IMR-90 (cell line): ENCODE data around the gene PLA2G4E. TPM values are rescaled to one million over a fixed set of nuclear protein-coding genes. Genes with fewer than 3 reads are reported as not detected.

ENCODE experiments used
- ATAC-seq: fragments of 200-7000 bp; cut with Tn5 transposase; 2 replicates; pipeline ENCODE4 v1.9.1; 2020; ENCODE audit warnings: low read depth, mild to moderate bottlenecking, moderate library complexity
- BruUV-seq: library from RNA; stranded (reverse); fragments of 400-500 nt; replicated peaks from 2 replicates; lab custom pipeline; 2021; lab: Mats Ljungman, UMichigan
- CTCF ChIA-PET: fragments of 300-600 bp; formaldehyde crosslinking; extraction: SDS; loops from one replicate; lab custom pipeline; 2021; ENCODE audit warnings: antibody characterized with exemption; lab: Yijun Ruan, JAX
- POLR2A ChIA-PET: fragments of 300-600 bp; sonication (Branson Sonifier 250); formaldehyde crosslinking; loops from one replicate; lab custom pipeline; 2022; ENCODE audit warnings: antibody characterized with exemption; ENCODE audit not compliant: unreplicated experiment; lab: Charles Lee
- DNase-seq: peaks from one replicate; pipeline ENCODE4 v3.0.0; 2013
- H2AFZ ChIP-seq: replicated peaks from 2 replicates; pipeline ENCODE3; 2013; ENCODE audit warnings: low read length, mild to moderate bottlenecking; ENCODE audit not compliant: poor library complexity
- H2AK5ac ChIP-seq: 2 replicates; pipeline ENCODE4 v1.6.1; 2013; ENCODE audit warnings: low read depth, low read length, inconsistent platforms
- H2AK9ac ChIP-seq: replicated peaks from 2 replicates; pipeline ENCODE3; 2013; ENCODE audit warnings: mild to moderate bottlenecking, low read depth, low read length, moderate library complexity; ENCODE audit not compliant: poor library complexity
- H2BK120ac ChIP-seq: 2 replicates; pipeline ENCODE4 v1.6.1; 2013; ENCODE audit warnings: low read depth, low read length, inconsistent platforms
- H2BK15ac ChIP-seq: 3 replicates; pipeline ENCODE4 v1.6.1; 2013; ENCODE audit warnings: low read depth, low read length, inconsistent platforms
- H2BK20ac ChIP-seq: 2 replicates; pipeline ENCODE4 v1.6.1; 2013; ENCODE audit warnings: low read depth, mild to moderate bottlenecking, inconsistent platforms, low read length, moderate library complexity
- H2BK5ac ChIP-seq: 2 replicates; pipeline ENCODE4 v1.6.1; 2013; ENCODE audit warnings: mild to moderate bottlenecking, low read depth, low read length, inconsistent platforms; ENCODE audit not compliant: poor library complexity, severe bottlenecking
- H3K14ac ChIP-seq: replicated peaks from 2 replicates; pipeline ENCODE4 v1.6.1; 2013; ENCODE audit warnings: low read depth, low read length, inconsistent platforms
- H3K18ac ChIP-seq: 2 replicates; pipeline ENCODE4 v1.6.1; 2013; ENCODE audit warnings: low read depth, low read length, control low read depth
- H3K23ac ChIP-seq: 2 replicates; pipeline ENCODE4 v1.6.1; 2013; ENCODE audit warnings: low read depth, low read length, inconsistent platforms
- H3K27ac ChIP-seq: 2 replicates; pipeline ENCODE4 v1.5.1; 2013; ENCODE audit warnings: mild to moderate bottlenecking, control low read depth, low read length; ENCODE audit not compliant: insufficient read depth
- H3K27me3 ChIP-seq: 2 replicates; pipeline ENCODE4 v1.6.1; 2013; ENCODE audit warnings: low read length; ENCODE audit not compliant: control insufficient read depth, insufficient read depth
- H3K36me3 ChIP-seq: 2 replicates; pipeline ENCODE4 v1.6.1; 2013; ENCODE audit warnings: low read length, mixed read lengths; ENCODE audit not compliant: control insufficient read depth, insufficient read depth
- H3K4ac ChIP-seq: 2 replicates; pipeline ENCODE4 v1.6.1; 2013; ENCODE audit warnings: low read depth, low read length, inconsistent platforms
- H3K4me1 ChIP-seq: 2 replicates; pipeline ENCODE4 v1.6.1; 2013; ENCODE audit warnings: low read length, mixed read lengths; ENCODE audit not compliant: control insufficient read depth, insufficient read depth
- H3K4me2 ChIP-seq: 2 replicates; pipeline ENCODE4 v1.6.1; 2013; ENCODE audit warnings: low read depth, mild to moderate bottlenecking, control low read depth, low read length, moderate library complexity
- H3K4me3 ChIP-seq: 2 replicates; pipeline ENCODE4 v1.5.1; 2013; ENCODE audit warnings: low read depth, mild to moderate bottlenecking, control low read depth, low read length, moderate library complexity; ENCODE audit not compliant: insufficient read depth
- H3K56ac ChIP-seq: 2 replicates; pipeline ENCODE4 v1.6.1; 2013; ENCODE audit warnings: low read length, inconsistent platforms; ENCODE audit not compliant: insufficient read depth; ENCODE audit errors: extremely low read depth
- H3K79me1 ChIP-seq, 2 experiments: 2 replicates each; pipeline ENCODE4 v1.6.1; 2013; ENCODE audit warnings: low read length in 2 of 2, inconsistent platforms in 1 of 2, low read depth in 1 of 2
- H3K9ac ChIP-seq: 2 replicates; pipeline ENCODE4 v1.6.1; 2013; ENCODE audit warnings: low read depth, low read length, control low read depth
- H3K9me1 ChIP-seq: 2 replicates; pipeline ENCODE4 v1.6.1; 2013; ENCODE audit warnings: low read length, inconsistent platforms; ENCODE audit not compliant: insufficient read depth
- H3K9me3 ChIP-seq: 2 replicates; pipeline ENCODE4 v1.6.1; 2013; ENCODE audit warnings: low read length; ENCODE audit not compliant: control insufficient read depth, insufficient read depth
- H4K20me1 ChIP-seq: 2 replicates; pipeline ENCODE4 v1.6.1; 2013; ENCODE audit warnings: low read length, inconsistent platforms; ENCODE audit not compliant: insufficient read depth
- H4K5ac ChIP-seq: 2 replicates; pipeline ENCODE4 v1.6.1; 2013; ENCODE audit warnings: mild to moderate bottlenecking, low read depth, low read length, control low read depth
- H4K8ac ChIP-seq, 2 experiments: 2 replicates each; pipeline ENCODE4 v1.6.1; 2013; ENCODE audit warnings: low read depth in 2 of 2, low read length in 2 of 2, control low read depth in 1 of 2, inconsistent platforms in 1 of 2
- H4K91ac ChIP-seq: 2 replicates; pipeline ENCODE4 v1.6.1; 2013; ENCODE audit warnings: low read depth, low read length, inconsistent platforms; ENCODE audit not compliant: insufficient read depth
- BHLHE40 ChIP-seq: fragments of 150-350 bp; IDR thresholded peaks from 2 replicates; pipeline ENCODE4 v1.6.1; 2016; ENCODE audit warnings: mild to moderate bottlenecking, low read depth, low read length
- CEBPB ChIP-seq: IDR thresholded peaks from 2 replicates; pipeline ENCODE4 v1.6.1; 2012; ENCODE audit warnings: low read depth, low read length, improper control_type of control experiment
- FOS ChIP-seq: fragments of 150-350 bp; IDR thresholded peaks from 2 replicates; pipeline ENCODE4 v1.6.1; 2016; ENCODE audit warnings: low read depth, low read length
- MAFK ChIP-seq: IDR thresholded peaks from 2 replicates; pipeline ENCODE4 v1.6.1; 2012; ENCODE audit warnings: low read depth, low read length, improper control_type of control experiment
- MAZ ChIP-seq: IDR thresholded peaks from 2 replicates; pipeline ENCODE4 v1.6.1; 2012; ENCODE audit warnings: low read depth, mild to moderate bottlenecking, low read length, improper control_type of control experiment, moderate library complexity, borderline replicate concordance
- RFX5 ChIP-seq: IDR thresholded peaks from 2 replicates; pipeline ENCODE4 v1.8.0; 2012; ENCODE audit warnings: low read depth, mild to moderate bottlenecking, low read length, moderate library complexity
- WGBS, 2 experiments: methylation state at CpG; one replicate each; pipeline versions ENCODE4 v1.1.5 to v1.1.7; 2013; ENCODE audit warnings: missing lambda C conversion rate in 2 of 2; ENCODE audit not compliant: insufficient read length in 1 of 2; ENCODE audit errors: extremely low coverage in 2 of 2; 5-methylcytosine and 5-hydroxymethylcytosine counted together
- dilution Hi-C: fragments of 300-500 bp; cut with HindIII; formaldehyde crosslinking; loops from one replicate; pipeline ENCODE4 v1.14.3; 2018; ENCODE audit warnings: low sequenced_read_pairs; ENCODE audit not compliant: unreplicated experiment
- in situ Hi-C: fragments of 300-500 bp; cut with MboI; formaldehyde crosslinking; loops from 3 replicates; pipeline ENCODE4 v1.14.3; 2019; ENCODE audit warnings: low sequenced_read_pairs, inconsistent platforms, mixed read lengths
- intact Hi-C: fragments of 100-400 bp; cut with micrococcal nuclease; formaldehyde crosslinking; loops from 2 replicates; pipeline ENCODE4 v1.10.0; 2022
- polyA plus RNA-seq, 3 experiments: library from polyadenylated mRNA; depleted of rRNA; stranded (reverse); fragments of >200 nt; gene quantifications; 2 replicates each; pipeline ENCODE4 v1.2.3, GENCODE V29; 2012; ENCODE audit warnings: low replicate concordance in 1 of 3
- total RNA-seq: library from RNA; depleted of rRNA; stranded (reverse); fragments of >200 nt; gene quantifications from 2 replicates; pipeline ENCODE4 v1.2.3, GENCODE V29; 2012
- TF ChIP-seq, protein P1 (sequence below): fragments of 150-350 bp; IDR thresholded peaks from 2 replicates; pipeline ENCODE4 v1.6.1; 2017; ENCODE audit warnings: mild to moderate bottlenecking, antibody characterized with exemption, low read length, low read depth
- TF ChIP-seq, protein P2 (sequence below): fragments of 150-350 bp; IDR thresholded peaks from 2 replicates; pipeline ENCODE4 v1.6.1; 2016; ENCODE audit warnings: low read depth, mild to moderate bottlenecking, low read length, moderate library complexity, borderline replicate concordance

Gene PLA2G4E
- total and polyA plus RNA-seq, 2 of the 4 experiments (the other 2 are of a cell fraction) = not detected

DNA sequence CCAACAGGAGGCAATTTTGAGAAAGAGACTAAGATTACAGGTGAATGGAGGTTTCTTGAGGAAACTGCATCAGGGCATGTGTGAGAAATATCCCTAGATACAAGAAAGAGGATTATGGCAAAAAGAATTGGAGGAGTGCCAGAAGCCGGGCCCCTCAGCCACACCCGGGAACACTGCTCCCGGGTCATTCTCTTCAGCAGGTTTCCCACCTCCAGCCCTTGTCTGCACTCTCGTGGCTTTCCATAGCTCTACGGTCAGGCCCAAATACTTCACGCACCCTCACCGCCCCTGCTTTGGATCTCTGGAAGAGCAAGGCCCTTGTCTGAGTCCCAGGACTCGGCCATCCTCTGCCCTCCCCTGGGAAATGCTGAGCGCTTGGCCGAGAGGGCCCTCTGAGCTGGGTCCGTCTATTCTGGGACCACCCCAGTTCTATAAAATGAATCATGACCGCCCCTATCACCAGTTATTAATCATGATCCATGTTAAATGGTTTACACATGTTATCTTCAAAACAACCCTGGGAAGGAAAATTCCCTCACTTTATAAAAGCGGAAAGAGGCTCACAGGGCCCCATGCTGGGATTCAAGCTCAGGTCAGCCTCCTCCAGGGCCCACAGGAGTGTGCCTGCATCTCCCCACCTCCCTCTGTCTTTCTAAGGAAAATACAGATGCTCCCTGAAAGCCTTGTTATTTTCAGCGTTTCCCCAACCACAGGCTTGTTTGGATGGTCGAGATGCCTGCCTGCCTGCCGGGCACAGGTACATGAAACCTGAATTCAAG lies 88.1 kb downstream of the PLA2G4E start:
- H3K56ac ChIP-seq = no peak overlapping the region
- dilution Hi-C loops (no loop called here), intact Hi-C loops (loop anchor here (5.0 kb wide), 1 partner anchor 125 kb away; no protein-coding TSS in a partner anchor), in situ Hi-C loops (no loop called here)
- 75% methylated on average over 4 of the region's 16 CpGs; no CpG with 5 or more reads in 1 of the 2 experiments for WGBS, 2 experiments
- DNase-seq (no peak), ATAC-seq (no peak)
- H3K4ac ChIP-seq = peak overlapping the region; percentile 80
- H3K4me1 ChIP-seq = peaks cover 29% of the 10 kb centered on the region
- H3K9ac ChIP-seq = no peak overlapping the region
- H3K36me3 ChIP-seq = no peaks in the 10 kb centered on the region
- H3K4me3 ChIP-seq = no peak overlapping the region
- peaks cover 40 to 81% of the 10 kb centered on the region in 2 experiments for H3K79me1 ChIP-seq
- H4K91ac ChIP-seq = 0 out of 2 replicates have a peak overlapping the region, but pooled peaks have one; percentile 54
- ChIA-PET CTCF (no interaction called here), POLR2A (no interaction called here)
- no peaks in the 10 kb centered on the region for H3K9me3 ChIP-seq
- H3K27me3 ChIP-seq = no peaks in the 10 kb centered on the region
- H2BK120ac ChIP-seq = peak overlapping the region; percentile 75; the same call in 1 of the 2 replicates
- H4K20me1 ChIP-seq = peaks cover 14% of the 10 kb centered on the region; the same call in 1 of the 2 replicates
- H3K27ac ChIP-seq = no peak overlapping the region
- no peak overlapping the region for H3K4me2 ChIP-seq
- H2AK5ac ChIP-seq = peak overlapping the region; percentile 85
- H2AK9ac ChIP-seq = peak overlapping the region; percentile 9
- no peak overlapping the region for H3K18ac ChIP-seq
- no TSS peak for BruUV-seq
- no peak for TF ChIP-seq CEBPB
- no peak for TF ChIP-seq RFX5
- TF ChIP-seq, protein P1, sequence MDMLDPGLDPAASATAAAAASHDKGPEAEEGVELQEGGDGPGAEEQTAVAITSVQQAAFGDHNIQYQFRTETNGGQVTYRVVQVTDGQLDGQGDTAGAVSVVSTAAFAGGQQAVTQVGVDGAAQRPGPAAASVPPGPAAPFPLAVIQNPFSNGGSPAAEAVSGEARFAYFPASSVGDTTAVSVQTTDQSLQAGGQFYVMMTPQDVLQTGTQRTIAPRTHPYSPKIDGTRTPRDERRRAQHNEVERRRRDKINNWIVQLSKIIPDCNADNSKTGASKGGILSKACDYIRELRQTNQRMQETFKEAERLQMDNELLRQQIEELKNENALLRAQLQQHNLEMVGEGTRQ = no peak
- no peak for TF ChIP-seq MAZ
- TF ChIP-seq FOS = no peak
- no peak for TF ChIP-seq BHLHE40
- TF ChIP-seq, protein P2, sequence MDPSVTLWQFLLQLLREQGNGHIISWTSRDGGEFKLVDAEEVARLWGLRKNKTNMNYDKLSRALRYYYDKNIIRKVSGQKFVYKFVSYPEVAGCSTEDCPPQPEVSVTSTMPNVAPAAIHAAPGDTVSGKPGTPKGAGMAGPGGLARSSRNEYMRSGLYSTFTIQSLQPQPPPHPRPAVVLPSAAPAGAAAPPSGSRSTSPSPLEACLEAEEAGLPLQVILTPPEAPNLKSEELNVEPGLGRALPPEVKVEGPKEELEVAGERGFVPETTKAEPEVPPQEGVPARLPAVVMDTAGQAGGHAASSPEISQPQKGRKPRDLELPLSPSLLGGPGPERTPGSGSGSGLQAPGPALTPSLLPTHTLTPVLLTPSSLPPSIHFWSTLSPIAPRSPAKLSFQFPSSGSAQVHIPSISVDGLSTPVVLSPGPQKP = no peak
- no peak for TF ChIP-seq MAFK
- H2BK20ac ChIP-seq = peak overlapping the region; percentile 27
- peaks cover 44% of the 10 kb centered on the region for H3K9me1 ChIP-seq
- no peak overlapping the region for H2BK5ac ChIP-seq
- H4K5ac ChIP-seq = no peak overlapping the region
- H2BK15ac ChIP-seq = peak overlapping the region; percentile 54; the same call in 1 of the 3 replicates
- no peak overlapping the region for H2AFZ ChIP-seq
- peak overlapping the region; percentile 64; the same call in 1 of the 2 replicates for H3K23ac ChIP-seq
- peak overlapping the region; percentile 73 for H3K14ac ChIP-seq
- H4K8ac ChIP-seq = peak overlapping the region in 1 of 2 experiments; percentile 6; a peak in 1 of 4 replicates
